Osteoblast (primary cell): Measurements from ENCODE around the gene OGDH. TPM values are rescaled to one million over a fixed set of nuclear protein-coding genes. Genes with fewer than 3 reads are reported as not detected.

Source experiments
- DNase-seq: peaks from one replicate; pipeline ENCODE4 v3.0.0; 2011; ENCODE audit warnings: low spot score, mixed read lengths; ENCODE audit not compliant: insufficient read length; ENCODE audit errors: missing footprints
- H2AFZ ChIP-seq: 2 replicates; pipeline ENCODE4 v1.6.0; 2011; ENCODE audit warnings: mild to moderate bottlenecking, low read length
- H3K27ac ChIP-seq: 2 replicates; pipeline ENCODE4 v1.5.1; 2011; ENCODE audit warnings: mild to moderate bottlenecking, low read depth, low read length, moderate library complexity
- H3K27me3 ChIP-seq: 2 replicates; pipeline ENCODE4 v1.6.0; 2012; ENCODE audit warnings: mild to moderate bottlenecking, control low read depth, inconsistent platforms, low read length, moderate library complexity; ENCODE audit not compliant: insufficient read depth
- H3K36me3 ChIP-seq: 2 replicates; pipeline ENCODE4 v1.5.1; 2011; ENCODE audit warnings: mild to moderate bottlenecking, low read length, control low read depth, moderate library complexity; ENCODE audit not compliant: insufficient read depth
- H3K4me1 ChIP-seq: 2 replicates; pipeline ENCODE4 v1.5.1; 2011; ENCODE audit warnings: mild to moderate bottlenecking, low read length, control low read depth, moderate library complexity; ENCODE audit not compliant: insufficient read depth
- H3K4me2 ChIP-seq: 2 replicates; pipeline ENCODE4 v1.6.0; 2011; ENCODE audit warnings: mild to moderate bottlenecking, low read length; ENCODE audit not compliant: insufficient read depth
- H3K4me3 ChIP-seq: fragments of 200-600 bp; sonication (generic); 3 replicates; pipeline ENCODE4 v1.5.1; 2012; ENCODE audit warnings: mild to moderate bottlenecking, low read length, inconsistent platforms; ENCODE audit not compliant: insufficient read depth
- H3K79me2 ChIP-seq: 2 replicates; pipeline ENCODE4 v1.6.0; 2012; ENCODE audit warnings: mild to moderate bottlenecking, low read length, control low read depth, inconsistent platforms; ENCODE audit not compliant: insufficient read depth
- H3K9me3 ChIP-seq: 2 replicates; pipeline ENCODE4 v1.5.1; 2011; ENCODE audit warnings: low read depth, low read length, control low read depth
- H4K20me1 ChIP-seq: 2 replicates; pipeline ENCODE4 v1.6.0; 2012; ENCODE audit warnings: mild to moderate bottlenecking, low read length, control low read depth; ENCODE audit not compliant: insufficient read depth
- total RNA-seq: library from RNA; depleted of rRNA; stranded (reverse); fragments of >200 nt; gene quantifications from 2 replicates; pipeline ENCODE4 v1.2.3, GENCODE V29; 2012
- TF ChIP-seq, protein P1 (sequence below): IDR thresholded peaks from 2 replicates; pipeline ENCODE4 v1.5.1; 2011; ENCODE audit warnings: mild to moderate bottlenecking, low read depth, low read length, moderate library complexity; ENCODE audit errors: extremely low read depth

OGDH gene
- total RNA-seq, 1 donor: 64.4 TPM

- TF ChIP-seq, protein P1, sequence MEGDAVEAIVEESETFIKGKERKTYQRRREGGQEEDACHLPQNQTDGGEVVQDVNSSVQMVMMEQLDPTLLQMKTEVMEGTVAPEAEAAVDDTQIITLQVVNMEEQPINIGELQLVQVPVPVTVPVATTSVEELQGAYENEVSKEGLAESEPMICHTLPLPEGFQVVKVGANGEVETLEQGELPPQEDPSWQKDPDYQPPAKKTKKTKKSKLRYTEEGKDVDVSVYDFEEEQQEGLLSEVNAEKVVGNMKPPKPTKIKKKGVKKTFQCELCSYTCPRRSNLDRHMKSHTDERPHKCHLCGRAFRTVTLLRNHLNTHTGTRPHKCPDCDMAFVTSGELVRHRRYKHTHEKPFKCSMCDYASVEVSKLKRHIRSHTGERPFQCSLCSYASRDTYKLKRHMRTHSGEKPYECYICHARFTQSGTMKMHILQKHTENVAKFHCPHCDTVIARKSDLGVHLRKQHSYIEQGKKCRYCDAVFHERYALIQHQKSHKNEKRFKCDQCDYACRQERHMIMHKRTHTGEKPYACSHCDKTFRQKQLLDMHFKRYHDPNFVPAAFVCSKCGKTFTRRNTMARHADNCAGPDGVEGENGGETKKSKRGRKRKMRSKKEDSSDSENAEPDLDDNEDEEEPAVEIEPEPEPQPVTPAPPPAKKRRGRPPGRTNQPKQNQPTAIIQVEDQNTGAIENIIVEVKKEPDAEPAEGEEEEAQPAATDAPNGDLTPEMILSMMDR: no peak
- Histone ChIP-seq H3K27me3 (no peaks in the 10 kb centered on the region), H2AFZ (no peak overlapping the region), H3K4me3 (peak overlapping the region; percentile 83), H3K27ac (no peak overlapping the region), H3K36me3 (no peaks in the 10 kb centered on the region), H3K9me3 (no peaks in the 10 kb centered on the region), H3K79me2 (peaks cover 60% of the 10 kb centered on the region), H3K4me2 (peak overlapping the region; percentile 94), H4K20me1 (peaks cover 36% of the 10 kb centered on the region), H3K4me1 (peaks cover 10% of the 10 kb centered on the region)
- no peak for DNase-seq
Measured at GRCh38 chr7:44749992-44750391, 143.6 kb downstream of the OGDH start.

DNA sequence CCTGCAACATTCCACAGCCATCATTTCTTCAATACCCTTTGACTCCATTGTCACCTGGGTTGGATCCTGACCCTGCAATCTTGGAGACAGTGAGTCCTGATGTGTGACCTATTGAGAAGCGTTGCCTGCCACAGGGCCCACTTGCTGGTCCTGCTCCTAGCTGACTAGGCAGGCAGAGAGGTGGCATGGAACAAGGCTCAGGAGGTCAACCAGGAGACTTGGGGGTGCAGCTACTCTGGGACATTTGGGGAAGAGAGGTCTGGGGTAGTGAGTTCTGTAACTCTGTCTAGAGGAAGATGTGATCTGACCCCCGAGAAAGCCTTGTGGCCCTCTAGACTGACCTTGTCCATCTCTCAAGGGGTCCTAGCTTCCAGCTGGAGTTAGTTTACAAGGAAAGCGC, 144.0 kb downstream of the OGDH start:
- no peaks in the 10 kb centered on the region for H3K9me3 ChIP-seq
- no peak overlapping the region for H2AFZ ChIP-seq
- TF ChIP-seq, protein P1: no peak
- peak overlapping the region; percentile 94 for H3K4me2 ChIP-seq
- no peaks in the 10 kb centered on the region for H3K27me3 ChIP-seq
- H4K20me1 ChIP-seq: peaks cover 37% of the 10 kb centered on the region
- peaks cover 65% of the 10 kb centered on the region for H3K79me2 ChIP-seq
- no peak for DNase-seq
- no peak overlapping the region for H3K27ac ChIP-seq
- no peaks in the 10 kb centered on the region for H3K36me3 ChIP-seq
- H3K4me1 ChIP-seq: peaks cover 10% of the 10 kb centered on the region
- no peak overlapping the region for H3K4me3 ChIP-seq

DNA sequence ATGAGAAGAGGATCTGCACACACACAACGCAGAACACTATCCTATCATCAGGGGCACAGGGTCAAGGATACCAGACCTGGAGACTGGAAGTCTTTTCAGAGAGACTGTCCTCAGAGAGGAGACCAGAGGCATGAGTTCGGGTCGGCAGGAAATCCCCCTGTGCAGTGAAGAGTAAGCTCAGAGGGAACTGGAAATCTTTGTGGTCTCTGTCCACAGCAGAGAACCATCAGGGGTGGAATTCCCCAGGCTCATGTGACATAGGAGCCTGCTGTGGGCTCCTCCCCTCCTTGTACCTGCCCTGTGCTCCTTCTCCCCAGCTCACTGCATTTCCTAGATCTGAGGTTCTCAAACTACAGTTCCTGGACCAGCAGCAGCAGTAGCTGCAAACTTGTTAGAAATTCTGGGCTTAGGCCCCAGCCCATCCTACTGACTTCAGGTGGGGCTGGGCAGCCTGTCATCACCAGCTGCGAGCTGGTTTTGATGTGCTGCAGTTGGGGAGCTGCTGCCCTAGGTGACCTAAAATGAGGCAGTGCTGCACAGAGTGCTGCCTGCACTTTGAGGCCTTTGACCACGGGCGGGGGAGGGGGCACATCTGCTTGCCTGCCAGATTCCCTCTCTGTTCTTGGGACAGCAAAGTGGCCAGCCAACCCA, 144.6 kb downstream of the OGDH start:
- no peak overlapping the region for H2AFZ ChIP-seq
- peaks cover 71% of the 10 kb centered on the region for H3K79me2 ChIP-seq
- TF ChIP-seq, protein P1: no peak
- H3K4me2 ChIP-seq: no peak overlapping the region
- H3K4me3 ChIP-seq: no peak overlapping the region
- H3K36me3 ChIP-seq: no peaks in the 10 kb centered on the region
- no peaks in the 10 kb centered on the region for H3K9me3 ChIP-seq
- H3K4me1 ChIP-seq: peaks cover 12% of the 10 kb centered on the region
- H3K27me3 ChIP-seq: no peaks in the 10 kb centered on the region
- H3K27ac ChIP-seq: no peak overlapping the region
- DNase-seq: peak; percentile 83
- peaks cover 40% of the 10 kb centered on the region for H4K20me1 ChIP-seq

DNA sequence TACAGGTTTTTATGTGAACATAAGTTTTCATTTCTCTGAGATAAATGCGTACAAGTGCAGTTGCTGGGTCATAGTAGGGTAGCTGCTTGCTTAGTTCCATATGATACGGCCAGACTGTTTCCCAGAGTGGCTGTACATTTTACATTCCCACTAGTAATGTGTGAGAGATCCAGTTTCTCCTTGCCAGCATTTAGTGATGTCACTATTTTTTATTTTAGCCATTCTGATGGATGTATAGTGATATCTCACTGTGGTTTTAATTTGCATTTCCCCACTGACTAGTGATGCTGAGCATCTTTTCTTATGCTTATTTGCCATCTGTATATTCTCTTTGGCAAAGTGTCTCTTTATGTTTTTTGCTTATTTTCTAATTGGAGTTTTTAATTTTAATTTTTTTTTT, 146.4 kb downstream of the OGDH start:
- no peak overlapping the region for H3K27ac ChIP-seq
- peaks cover 47% of the 10 kb centered on the region for H4K20me1 ChIP-seq
- H3K9me3 ChIP-seq: no peaks in the 10 kb centered on the region
- TF ChIP-seq, protein P1: no peak
- H3K4me3 ChIP-seq: no peak overlapping the region
- H3K4me1 ChIP-seq: peaks cover 12% of the 10 kb centered on the region
- no peaks in the 10 kb centered on the region for H3K27me3 ChIP-seq
- no peak overlapping the region for H3K4me2 ChIP-seq
- H2AFZ ChIP-seq: no peak overlapping the region
- H3K36me3 ChIP-seq: peaks cover 9% of the 10 kb centered on the region
- DNase-seq: peak; percentile 65
- H3K79me2 ChIP-seq: peaks cover 84% of the 10 kb centered on the region
